T1000 (cell line): ENCODE results near the gene CORO6.

Experiments
- DNase-seq: peaks from one replicate; lab custom pipeline; 2025; ENCODE audit warnings: mixed read lengths; lab: John Stamatoyannopoulos, UW

Gene CORO6

GRCh38 chr17:29577001-29577370 is 45.7 kb downstream of the CORO6 start:
- no peak for DNase-seq

GRCh38 chr17:29576214-29577000 is 46.3 kb downstream of the CORO6 start:
- DNase-seq: no peak

GRCh38 chr17:29575511-29576213 is 47.0 kb downstream of the CORO6 start:
- DNase-seq: no peak

GRCh38 chr17:29574732-29575510 is 47.8 kb downstream of the CORO6 start:
- DNase-seq: no peak

- DNase-seq: no peak
Measured at GRCh38 chr17:29573871-29574731, 48.6 kb downstream of the CORO6 start.

- DNase-seq: no peak
Measured at GRCh38 chr17:29573558-29573869, 49.2 kb downstream of the CORO6 start.

GRCh38 chr17:29572691-29573557 is 49.8 kb downstream of the CORO6 start:
- no peak for DNase-seq

- DNase-seq: no peak
Measured at GRCh38 chr17:29571883-29572681, 50.6 kb downstream of the CORO6 start.

- no peak for DNase-seq
Measured at GRCh38 chr17:29571486-29571882, 51.2 kb downstream of the CORO6 start.

- DNase-seq: no peak
Measured at GRCh38 chr17:29570521-29570920, 52.2 kb downstream of the CORO6 start.

GRCh38 chr17:29569245-29569950 is 53.3 kb downstream of the CORO6 start:
- DNase-seq: no peak

- peak; percentile 71 for DNase-seq
Measured at GRCh38 chr17:29568331-29569244, 54.1 kb downstream of the CORO6 start, which contains the start of gene TP53I13. Gene TP53I13, plus strand, starts transcription at chr17:29568701. Its CDS starts 58 bp downstream, at chr17:29568759.

- DNase-seq: peak; percentile 33
Measured at GRCh38 chr17:29567554-29568330, 55.0 kb downstream of the CORO6 start.

- DNase-seq: no peak
Measured at GRCh38 chr17:29567304-29567553, 55.5 kb downstream of the CORO6 start.

GRCh38 chr17:29566473-29567303 is 56.0 kb downstream of the CORO6 start, which contains the start of gene ABHD15:
Gene ABHD15, minus strand, starts transcription at chr17:29567037. Its CDS starts 71 bp downstream, at chr17:29566966.
- DNase-seq: peak; percentile 77

- no peak for DNase-seq
Measured at GRCh38 chr17:29565643-29566472, 56.9 kb downstream of the CORO6 start.
